Naive thymus-derived CD4-positive, alpha-beta T cell (primary cell): ENCODE data around the gene CCDC192. TPM values are rescaled to one million over a fixed set of nuclear protein-coding genes. Genes with fewer than 3 reads are reported as not detected.

Experiments
- ATAC-seq: fragments of 150-1000 bp; cut with Tn5 transposase; 2 replicates; pipeline ENCODE4 v1.10.0; 2021; ENCODE audit warnings: mild to moderate bottlenecking, moderate library complexity
- CTCF ChIA-PET: fragments of 350-600 bp; sonication (Branson Sonifier 250); formaldehyde crosslinking; loops from one replicate; lab custom pipeline; 2021; ENCODE audit warnings: antibody characterized with exemption; lab: Charles Lee
- POLR2A ChIA-PET: fragments of 350-600 bp; sonication (Branson Sonifier 250); formaldehyde crosslinking; loops from one replicate; lab custom pipeline; 2021; ENCODE audit warnings: antibody characterized with exemption, inconsistent platforms; lab: Charles Lee
- DNase-seq, 9 donors: peaks; one replicate each; pipeline versions ENCODE4 v3.0.0 to v3.0.0-alpha.2; 2020 to 2022; ENCODE audit warnings: mixed read lengths in 1 of 9
- H3K27ac ChIP-seq: one replicate; pipeline ENCODE4 v1.7.0; 2013; ENCODE audit warnings: mild to moderate bottlenecking, low read depth, low read length, moderate library complexity
- H3K27me3 ChIP-seq, 2 donors: one replicate each; pipeline ENCODE4 v1.7.0; 2013; ENCODE audit warnings: low read length in 2 of 2, mild to moderate bottlenecking in 2 of 2, moderate library complexity in 2 of 2; ENCODE audit not compliant: control insufficient read depth in 2 of 2, insufficient read depth in 2 of 2
- H3K36me3 ChIP-seq, 3 experiments: 1 replicate in 2 of 3; 2 replicates in 1 of 3; pipeline ENCODE4 v1.7.0; 2013; ENCODE audit warnings: low read length in 3 of 3, mild to moderate bottlenecking in 3 of 3, moderate library complexity in 1 of 3; ENCODE audit not compliant: insufficient read depth in 3 of 3, control insufficient read depth in 2 of 3
- H3K4me1 ChIP-seq, 2 donors: one replicate each; pipeline ENCODE4 v1.7.0; 2013; ENCODE audit warnings: low read length in 2 of 2, mild to moderate bottlenecking in 2 of 2, moderate library complexity in 1 of 2; ENCODE audit not compliant: control insufficient read depth in 2 of 2, insufficient read depth in 2 of 2
- H3K4me3 ChIP-seq: 2 replicates; pipeline ENCODE4 v1.7.0; 2013; ENCODE audit warnings: mild to moderate bottlenecking, low read length
- H3K9me3 ChIP-seq, 3 experiments: 1 replicate in 2 of 3; 2 replicates in 1 of 3; pipeline ENCODE4 v1.7.0; 2013; ENCODE audit warnings: low read length in 3 of 3; ENCODE audit not compliant: control insufficient read depth in 2 of 3
- H3K27ac Mint-ChIP-seq, 9 donors: one replicate each; pipeline ENCODE4 v1.8.0; 2020 to 2022; ENCODE audit warnings: mixed read lengths in 9 of 9, mild to moderate bottlenecking in 8 of 9, moderate library complexity in 5 of 9, inconsistent platforms in 2 of 9
- H3K27me3 Mint-ChIP-seq, 5 donors: one replicate each; pipeline ENCODE4 v1.8.0; 2021 to 2022; ENCODE audit warnings: mixed read lengths in 5 of 5, mild to moderate bottlenecking in 1 of 5
- H3K36me3 Mint-ChIP-seq, 5 donors: one replicate each; pipeline ENCODE4 v1.8.0; 2020 to 2022; ENCODE audit warnings: mixed read lengths in 5 of 5, mild to moderate bottlenecking in 3 of 5, inconsistent platforms in 1 of 5
- H3K4me1 Mint-ChIP-seq, 7 donors: one replicate each; pipeline ENCODE4 v1.8.0; 2020 to 2022; ENCODE audit warnings: mixed read lengths in 7 of 7, mild to moderate bottlenecking in 3 of 7, inconsistent platforms in 1 of 7
- H3K4me3 Mint-ChIP-seq, 10 donors: one replicate each; pipeline ENCODE4 v1.8.0; 2020 to 2022; ENCODE audit warnings: mild to moderate bottlenecking in 10 of 10, mixed read lengths in 10 of 10, moderate library complexity in 6 of 10, inconsistent platforms in 2 of 10
- H3K9me3 Mint-ChIP-seq, 11 donors: one replicate each; pipeline ENCODE4 v1.8.0; 2020 to 2022; ENCODE audit warnings: mixed read lengths in 11 of 11, mild to moderate bottlenecking in 4 of 11, inconsistent platforms in 1 of 11, moderate library complexity in 1 of 11
- intact Hi-C, 2 donors: fragments of 100-400 bp; cut with micrococcal nuclease; formaldehyde crosslinking; loops; one replicate each; pipeline ENCODE4 v1.15.1; 2023
- polyA plus RNA-seq, 2 donors: library from polyadenylated mRNA; unstranded; fragments of 300-500 nt; fragmentation: Illumina TruSeq; gene quantifications; one replicate each; pipeline ENCODE4 v1.2.3, GENCODE V29; 2021
- total RNA-seq, 6 experiments: library from RNA in 5 of 6; stranded (reverse) in 5 of 6; gene quantifications; 1 replicate in 5 of 6; 2 replicates in 1 of 6; pipeline ENCODE4 v1.2.3 and lab custom pipeline; 2021 to 2026

The CCDC192 gene
- total and polyA plus RNA-seq, 7 experiments from 2014 or later, result not detected

GRCh38 chr5:127985811-127986325 lies 282.7 kb downstream of the CCDC192 start:
- CTCF ChIA-PET, result no interaction called here
- POLR2A ChIA-PET, result no interaction called here
- DNase-seq, result no peak

GRCh38 chr5:127987354-127988145 lies 284.4 kb downstream of the CCDC192 start:
- POLR2A ChIA-PET, result no interaction called here

More at GRCh38 chr5:127985811-127986325, 282.7 kb downstream of the CCDC192 start:
- Mint-ChIP-seq H3K4me1 (no peaks in the 10 kb centered on the region), H3K27ac (no peak overlapping the region), H3K36me3 (peaks cover 0 to 28% (median 5%) of the 10 kb centered on the region in 5 donors), H3K9me3 (peaks cover 0 to 11% (median 3%) of the 10 kb centered on the region in 11 donors), H3K4me3 (no peak overlapping the region), H3K27me3 (no peaks in the 10 kb centered on the region)
- no peak for ATAC-seq
- intact Hi-C loops, result no loop called here
- Histone ChIP-seq H3K4me1 (no peaks in the 10 kb centered on the region), H3K4me3 (no peak overlapping the region), H3K27ac (no peak overlapping the region), H3K9me3 (no peaks in the 10 kb centered on the region), H3K36me3 (no peaks in the 10 kb centered on the region), H3K27me3 (no peaks in the 10 kb centered on the region)

GRCh38 chr5:127988146-127988760 lies 285.1 kb downstream of the CCDC192 start:
- H3K9me3 Mint-ChIP-seq, result peaks cover 0 to 15% (median 4%) of the 10 kb centered on the region in 11 donors
- ATAC-seq, result no peak
- H3K9me3 ChIP-seq, result no peaks in the 10 kb centered on the region
- DNase-seq, result no peak
- H3K4me1 ChIP-seq, result no peaks in the 10 kb centered on the region
- H3K4me1 Mint-ChIP-seq, result no peaks in the 10 kb centered on the region
- no peak overlapping the region for H3K4me3 ChIP-seq
- POLR2A ChIA-PET, result no interaction called here
- H3K27me3 ChIP-seq, result no peaks in the 10 kb centered on the region
- CTCF ChIA-PET, result no interaction called here
- intact Hi-C loops, result no loop called here
- no peak overlapping the region for H3K4me3 Mint-ChIP-seq
- H3K27ac ChIP-seq, result no peak overlapping the region
- no peak overlapping the region for H3K27ac Mint-ChIP-seq
- H3K27me3 Mint-ChIP-seq, result no peaks in the 10 kb centered on the region
- H3K36me3 Mint-ChIP-seq, result peaks cover 0 to 32% (median 16%) of the 10 kb centered on the region in 5 donors
- no peaks in the 10 kb centered on the region for H3K36me3 ChIP-seq

More at GRCh38 chr5:127987354-127988145, 284.4 kb downstream of the CCDC192 start:
- no peaks in the 10 kb centered on the region for H3K27me3 Mint-ChIP-seq
- peaks cover 0 to 32% (median 16%) of the 10 kb centered on the region in 5 donors for H3K36me3 Mint-ChIP-seq
- Histone ChIP-seq H3K36me3 (no peaks in the 10 kb centered on the region), H3K4me1 (no peaks in the 10 kb centered on the region), H3K27ac (no peak overlapping the region), H3K4me3 (no peak overlapping the region), H3K27me3 (no peaks in the 10 kb centered on the region), H3K9me3 (no peaks in the 10 kb centered on the region)
- DNase-seq (no peak), ATAC-seq (no peak)
- CTCF ChIA-PET, result no interaction called here
- H3K9me3 Mint-ChIP-seq, result peaks cover 0 to 15% (median 4%) of the 10 kb centered on the region in 11 donors
- H3K27ac Mint-ChIP-seq, result no peak overlapping the region
- no peaks in the 10 kb centered on the region for H3K4me1 Mint-ChIP-seq
- H3K4me3 Mint-ChIP-seq, result no peak overlapping the region
- intact Hi-C loops, result no loop called here

Other genes with a start within 250 kb of the CCDC192 start
- gene PRRC1, start 185.8 kb upstream of the CCDC192 start, total RNA-seq, result 10 to 100 TPM; 34.6 to 56.6 (median 49.4) TPM
- 10 to 100 TPM; 39.5 to 41.4 TPM for gene PRRC1, start 185.8 kb upstream of the CCDC192 start, polyA plus RNA-seq
- not detected for gene CTXN3, start 54.3 kb upstream of the CCDC192 start, total RNA-seq
- not detected for gene CTXN3, start 54.3 kb upstream of the CCDC192 start, polyA plus RNA-seq